ENCODE data around the gene TNRC6B.
"Not testable (repeated sequence)": the region's sequence is repeated elsewhere in the genome, so short reads cannot be mapped to it uniquely, and the experiment has no call there.

Gene TNRC6B

GRCh38 chr22:40285513-40285912 is 107.8 kb downstream of the TNRC6B start:
- DNase-seq (ENCODE audit: low spot score) = no peak

GRCh38 chr22:40289991-40290459 is 112.3 kb downstream of the TNRC6B start:
- no peak for DNase-seq (ENCODE audit: low spot score)

GRCh38 chr22:40290516-40290915 is 112.8 kb downstream of the TNRC6B start:
- no peak for DNase-seq (ENCODE audit: low spot score)

- DNase-seq (ENCODE audit: low spot score) = no peak
Measured at GRCh38 chr22:40294696-40295095, 117.0 kb downstream of the TNRC6B start.

GRCh38 chr22:40300316-40300715 is 122.6 kb downstream of the TNRC6B start:
- DNase-seq (ENCODE audit: low spot score) = no peak

GRCh38 chr22:40300884-40301672 is 123.4 kb downstream of the TNRC6B start:
- DNase-seq (ENCODE audit: low spot score) = no peak

- DNase-seq (ENCODE audit: low spot score) = no peak
Measured at GRCh38 chr22:40302149-40302548, 124.4 kb downstream of the TNRC6B start.

- no peak for DNase-seq (ENCODE audit: low spot score)
Measured at GRCh38 chr22:40305625-40306024, 127.9 kb downstream of the TNRC6B start.

GRCh38 chr22:40308999-40309573 is 131.4 kb downstream of the TNRC6B start:
- no peak for DNase-seq (ENCODE audit: low spot score)

GRCh38 chr22:40309631-40310030 is 131.9 kb downstream of the TNRC6B start:
- no peak for DNase-seq (ENCODE audit: low spot score)

GRCh38 chr22:40310081-40310767 is 132.5 kb downstream of the TNRC6B start:
- DNase-seq (ENCODE audit: low spot score) = no peak

GRCh38 chr22:40310768-40311120 is 133.0 kb downstream of the TNRC6B start:
- no peak for DNase-seq (ENCODE audit: low spot score)

GRCh38 chr22:40311646-40312045 is 133.9 kb downstream of the TNRC6B start:
- not testable (repeated sequence) for DNase-seq (ENCODE audit: low spot score)

GRCh38 chr22:40312050-40312449 is 134.3 kb downstream of the TNRC6B start:
- no peak for DNase-seq (ENCODE audit: low spot score)

- no peak for DNase-seq (ENCODE audit: low spot score)
Measured at GRCh38 chr22:40313007-40313406, 135.3 kb downstream of the TNRC6B start.

- DNase-seq (ENCODE audit: low spot score) = no peak
Measured at GRCh38 chr22:40314041-40314440, 136.3 kb downstream of the TNRC6B start.

- no peak for DNase-seq (ENCODE audit: low spot score)
Measured at GRCh38 chr22:40320687-40321086, 143.0 kb downstream of the TNRC6B start.

GRCh38 chr22:40322021-40322420 is 144.3 kb downstream of the TNRC6B start:
- DNase-seq (ENCODE audit: low spot score) = peak; percentile 57

GRCh38 chr22:40322818-40323447 is 145.2 kb downstream of the TNRC6B start:
- no peak for DNase-seq (ENCODE audit: low spot score)

GRCh38 chr22:40323681-40324171 is 146.0 kb downstream of the TNRC6B start:
- no peak for DNase-seq (ENCODE audit: low spot score)

- no peak for DNase-seq (ENCODE audit: low spot score)
Measured at GRCh38 chr22:40324468-40325305, 147.0 kb downstream of the TNRC6B start.

GRCh38 chr22:40325315-40325714 is 147.6 kb downstream of the TNRC6B start:
- no peak for DNase-seq (ENCODE audit: low spot score)

Measured in hematopoietic multipotent progenitor cell treated with erythropoietin and hydrocortisone succinate and interleukin-3 and kit ligand, for 15 days (in vitro differentiated cells).